ENCODE results near the gene PBX1.

The PBX1 gene

DNA sequence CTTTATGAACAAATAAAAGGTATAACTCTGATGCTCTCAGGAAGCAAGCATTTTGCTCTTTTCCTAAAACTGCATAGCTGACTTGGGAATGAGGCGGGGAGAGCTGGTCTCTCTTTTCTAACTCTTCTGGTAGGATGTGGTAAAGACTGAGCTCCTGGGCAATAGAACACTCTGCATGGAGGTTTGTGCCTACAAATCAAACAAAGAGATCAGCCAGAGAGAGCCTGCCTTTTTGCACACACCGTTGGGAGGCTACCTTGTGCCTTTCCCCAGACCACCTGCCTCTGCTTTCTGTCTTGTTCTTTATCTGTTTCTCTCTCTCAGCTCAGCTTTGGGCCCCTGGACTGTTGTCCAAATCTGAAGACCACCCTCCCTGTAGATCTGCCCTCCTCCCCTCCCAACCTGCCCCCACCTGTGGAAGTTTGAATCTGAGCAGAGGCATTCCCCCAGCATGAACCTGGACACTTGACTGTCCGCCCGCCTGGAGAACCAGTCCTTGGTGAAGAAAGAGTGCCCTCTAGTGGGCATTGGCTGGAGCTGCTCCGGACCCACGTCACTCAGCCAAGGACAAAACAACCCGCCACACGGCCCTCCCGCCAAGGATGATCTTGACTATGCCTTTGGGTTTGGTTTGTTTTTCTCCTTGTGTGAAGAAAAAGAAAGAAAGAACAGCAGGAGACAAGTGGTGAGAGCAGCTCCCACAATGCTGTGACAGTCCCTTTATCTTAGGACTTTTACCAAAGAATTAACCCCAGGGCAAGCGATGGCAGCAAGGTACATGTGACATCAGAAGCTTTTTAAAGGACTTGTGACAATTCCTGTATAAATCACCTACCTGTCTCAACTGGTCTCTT, 228.2 kb downstream of the PBX1 start:
- DNase-seq, result peak; percentile 41

DNA sequence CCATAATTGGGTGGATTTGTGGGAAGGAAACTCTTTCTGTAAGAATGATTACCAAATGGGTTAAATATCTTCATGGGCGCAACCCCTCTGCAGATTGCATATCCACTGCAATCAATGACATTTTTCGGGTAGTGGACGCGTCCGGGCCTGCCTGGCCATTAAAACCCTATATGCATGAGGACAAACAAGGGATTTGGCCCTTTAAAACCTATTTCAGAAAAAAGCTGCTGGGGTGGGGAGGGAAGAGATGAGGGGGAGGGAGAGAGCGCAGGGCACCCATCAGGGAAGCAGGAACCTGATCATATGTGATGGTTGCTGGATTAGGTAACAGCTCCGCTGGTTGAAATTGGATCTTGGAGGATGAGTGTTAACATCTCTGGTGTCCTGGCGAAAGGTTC, 228.8 kb downstream of the PBX1 start:
- DNase-seq, result no peak

DNA sequence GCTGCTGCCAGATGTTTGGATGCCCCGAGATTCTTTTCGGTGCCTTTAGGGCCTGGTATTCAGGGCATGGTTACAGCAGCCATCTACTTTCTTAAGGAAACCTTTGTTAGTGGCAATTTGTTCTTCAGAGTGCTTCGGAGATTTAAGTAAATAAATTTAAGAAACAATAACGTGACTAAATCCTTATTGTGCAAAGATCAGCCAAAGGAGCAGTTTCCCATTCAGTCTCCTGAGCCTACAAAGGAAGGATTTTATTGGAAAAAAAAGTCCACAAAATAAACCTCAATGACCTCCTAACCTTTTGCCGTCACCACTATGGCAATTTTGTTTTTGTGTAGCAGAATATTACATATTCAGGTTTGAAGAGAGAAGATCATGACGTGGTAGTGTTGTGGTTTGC, 231.1 kb downstream of the PBX1 start:
- DNase-seq, result no peak

DNA sequence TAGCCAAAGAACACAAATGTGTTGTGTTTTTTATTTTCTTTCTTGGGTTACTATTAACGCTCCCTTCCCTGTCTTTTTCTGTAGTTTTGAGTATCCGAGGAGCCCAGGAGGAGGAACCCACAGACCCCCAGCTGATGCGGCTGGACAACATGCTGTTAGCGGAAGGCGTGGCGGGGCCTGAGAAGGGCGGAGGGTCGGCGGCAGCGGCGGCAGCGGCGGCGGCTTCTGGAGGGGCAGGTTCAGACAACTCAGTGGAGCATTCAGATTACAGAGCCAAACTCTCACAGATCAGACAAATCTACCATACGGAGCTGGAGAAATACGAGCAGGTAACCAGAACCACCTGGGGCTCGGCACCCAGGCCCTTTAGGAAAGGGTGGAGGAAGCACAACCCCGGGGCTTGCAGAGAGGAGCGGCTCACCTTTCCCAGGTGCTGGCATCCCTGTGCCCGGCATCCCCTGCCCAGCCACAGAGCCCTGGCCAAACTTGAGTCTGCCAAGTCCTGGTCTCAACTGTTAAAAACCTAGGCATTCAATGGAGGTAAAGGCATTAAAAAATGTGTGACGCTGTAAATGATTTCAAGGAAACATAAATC, 233.5 kb downstream of the PBX1 start:
- no peak for DNase-seq

DNA sequence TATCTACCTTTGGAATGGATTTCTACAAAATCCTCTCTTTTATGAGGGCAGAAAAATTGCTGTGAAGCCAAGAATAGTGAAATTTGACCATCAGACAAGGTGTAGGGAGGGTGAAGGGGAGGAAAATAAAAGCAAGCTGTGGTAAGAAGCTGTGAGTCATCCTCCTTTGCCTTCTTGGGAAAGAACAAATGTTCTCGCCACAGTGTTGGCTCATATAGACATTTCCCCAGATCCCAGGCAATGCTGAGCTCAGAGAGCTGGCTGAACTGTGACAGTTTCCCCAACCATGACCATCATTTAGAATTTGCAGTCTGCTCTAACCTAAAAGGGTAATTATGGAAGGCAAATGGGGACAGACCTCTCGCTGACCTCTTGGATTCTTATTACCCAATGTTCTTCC, 235.4 kb downstream of the PBX1 start:
- DNase-seq, result peak; percentile 84

DNA sequence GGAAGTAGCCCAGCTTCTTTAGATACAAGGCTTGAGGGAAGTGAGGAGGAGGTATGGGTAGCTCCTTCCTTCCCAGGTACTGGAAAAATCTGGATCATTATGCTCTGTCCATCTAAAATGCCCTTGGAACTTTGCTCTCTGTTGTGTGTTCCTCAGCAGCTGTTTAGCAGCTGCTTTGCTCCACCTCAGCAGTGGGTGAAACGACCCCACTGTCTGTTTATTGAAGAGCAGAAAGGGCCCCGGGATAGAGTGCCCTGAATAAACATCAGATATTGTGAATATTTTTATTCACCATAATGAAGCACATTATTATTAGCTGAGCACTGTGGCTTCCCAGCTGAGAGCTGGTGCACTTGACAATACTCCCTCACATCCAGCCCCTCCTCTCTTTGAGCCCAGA, 237.9 kb downstream of the PBX1 start:
- DNase-seq, result no peak

DNA sequence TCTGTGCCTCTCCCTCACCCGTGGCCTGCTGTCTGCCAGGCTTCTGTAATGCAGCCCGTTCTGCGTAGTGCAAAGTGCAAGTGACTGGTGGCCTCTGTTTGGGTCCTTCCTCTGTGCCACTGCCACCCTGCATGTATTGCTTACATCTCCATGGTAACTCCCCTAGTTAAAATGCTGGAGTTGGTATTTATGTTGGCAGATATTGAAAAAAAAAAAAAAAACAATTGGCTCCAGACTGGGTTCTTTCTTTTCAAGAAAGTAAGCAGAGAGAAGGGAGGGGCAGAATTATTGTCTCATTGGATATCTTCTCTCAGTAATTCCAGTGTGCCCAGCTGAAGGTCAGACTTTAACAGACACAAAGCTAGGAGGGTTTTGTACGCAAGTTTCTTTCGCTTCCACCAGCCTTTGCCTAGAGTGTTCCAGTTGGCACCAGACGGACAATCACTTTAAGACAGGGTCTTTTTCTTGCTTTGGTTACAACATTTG, 242.3 kb downstream of the PBX1 start:
- DNase-seq, result no peak

DNA sequence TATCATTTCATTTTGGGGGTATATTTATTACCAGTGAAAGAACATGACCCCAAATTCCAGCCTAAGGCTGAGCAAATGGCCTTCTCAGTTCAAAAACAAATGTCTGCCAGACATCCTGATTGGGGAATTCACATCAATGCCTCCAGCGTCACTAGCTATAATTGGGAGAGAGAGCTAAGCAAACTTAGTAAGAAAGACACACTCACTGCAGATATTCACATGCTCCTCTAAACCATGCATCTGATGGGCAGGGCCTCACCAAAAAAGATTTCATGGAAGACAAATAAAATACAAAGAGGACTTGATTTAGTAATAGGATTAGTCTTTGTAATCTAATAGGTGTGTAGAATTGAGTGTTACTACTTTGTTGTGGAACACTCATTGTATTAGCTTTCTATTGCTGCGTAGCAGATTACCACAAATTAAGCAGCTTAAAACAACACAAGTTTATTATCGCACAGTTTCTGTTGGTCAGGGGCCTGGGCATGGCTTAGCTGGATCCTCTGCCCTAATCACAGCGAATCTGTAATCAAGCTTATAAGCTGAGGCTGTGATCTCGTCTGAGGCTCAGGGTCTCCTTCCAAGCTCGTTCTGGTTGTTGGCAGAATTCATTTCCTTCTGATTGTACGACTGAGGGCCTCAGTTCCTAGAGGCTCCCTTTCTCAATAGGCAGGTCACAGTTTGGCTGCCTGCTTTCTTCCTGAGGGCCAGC, 243.0 kb downstream of the PBX1 start:
- DNase-seq, result no peak

DNA sequence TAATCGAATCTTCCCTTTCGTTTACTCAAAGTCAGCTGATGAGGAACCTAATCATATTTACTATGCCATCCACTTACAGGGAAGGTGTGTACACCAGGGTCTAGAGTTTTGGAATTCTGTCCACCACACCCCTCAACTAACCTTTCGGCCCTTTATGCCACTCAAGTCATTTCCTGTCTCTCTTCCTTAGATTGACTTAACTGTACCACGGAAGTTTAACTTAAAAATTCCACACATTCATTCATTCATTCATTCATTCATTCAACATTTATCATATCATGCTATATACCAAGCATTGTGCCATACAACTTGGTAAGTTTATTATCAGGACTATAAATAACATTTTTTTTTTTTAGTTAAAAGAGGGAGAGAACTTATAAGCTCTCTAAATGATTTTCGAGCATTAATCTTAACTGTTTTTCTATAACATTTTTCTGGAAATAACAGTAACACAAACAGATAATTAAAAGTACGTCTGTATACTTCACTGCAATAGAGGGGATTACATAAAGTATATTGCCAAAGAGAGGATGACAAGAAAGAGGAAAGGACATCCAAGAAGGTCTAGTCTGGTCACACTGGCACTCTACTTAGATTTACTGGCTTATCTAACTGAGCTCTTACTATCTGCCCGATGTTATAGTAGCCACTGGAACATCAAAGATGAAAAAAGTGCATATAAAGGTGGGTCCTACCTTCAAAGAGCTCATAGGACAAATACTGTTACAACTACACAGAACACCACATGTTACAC, 243.7 kb downstream of the PBX1 start:
- DNase-seq, result no peak

DNA sequence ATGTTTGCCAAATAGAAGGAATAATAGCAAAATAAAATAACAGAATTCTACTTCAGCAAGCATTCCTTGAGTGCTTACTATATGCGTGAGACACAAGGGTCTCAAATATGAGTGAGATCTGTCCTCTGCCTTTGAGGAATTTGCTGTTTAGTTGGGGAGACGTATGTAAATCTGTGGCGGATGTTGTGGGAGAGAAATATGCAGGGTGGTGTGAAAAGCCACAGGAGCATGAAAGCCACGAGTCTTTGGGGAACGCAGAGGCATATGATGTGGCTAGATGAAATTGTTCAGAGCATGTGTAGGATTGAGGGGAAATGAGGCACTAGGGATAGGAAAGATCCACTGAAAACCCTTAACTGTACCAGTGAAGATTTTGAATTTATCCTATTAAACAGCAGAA, 244.4 kb downstream of the PBX1 start:
- peak; percentile 26 for DNase-seq

DNA sequence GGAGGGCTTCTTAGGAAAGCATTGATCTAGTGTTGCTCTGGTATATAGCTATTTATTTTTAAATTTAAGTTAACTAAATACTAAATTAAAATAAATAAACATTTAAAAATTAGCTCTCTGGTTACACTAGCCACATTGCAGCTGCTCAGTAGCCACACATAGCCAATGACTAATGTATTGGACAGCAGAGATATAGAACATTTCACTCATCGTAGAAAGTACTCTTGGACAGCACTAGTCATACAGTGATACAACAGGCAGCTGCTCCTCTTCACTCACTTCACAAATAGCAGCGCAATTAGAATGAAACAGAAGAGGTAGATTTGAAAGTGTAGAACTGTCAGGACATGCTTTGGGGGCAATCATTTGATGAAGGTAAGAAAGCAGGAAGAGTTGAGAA, 245.4 kb downstream of the PBX1 start:
- no peak for DNase-seq

DNA sequence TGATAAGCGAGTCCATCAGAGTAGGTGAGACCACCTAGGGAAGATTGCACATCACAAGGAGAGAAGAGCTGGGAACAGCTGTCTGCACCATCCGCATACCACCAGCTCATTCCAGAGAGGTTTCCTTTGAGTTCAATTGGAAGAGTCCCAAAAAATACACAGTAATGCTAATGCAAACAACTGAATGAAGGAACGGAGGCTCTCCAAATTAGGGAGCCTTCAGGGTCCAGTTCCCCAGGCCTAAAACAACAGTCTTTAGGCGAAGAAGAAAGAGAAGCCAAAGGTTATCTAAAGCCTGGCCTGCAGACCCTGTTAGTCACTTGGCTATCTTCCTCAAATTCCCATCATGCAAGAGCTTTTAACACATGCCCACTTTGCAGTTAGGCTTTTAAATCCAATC, 246.4 kb downstream of the PBX1 start:
- DNase-seq, result peak; percentile 14

DNA sequence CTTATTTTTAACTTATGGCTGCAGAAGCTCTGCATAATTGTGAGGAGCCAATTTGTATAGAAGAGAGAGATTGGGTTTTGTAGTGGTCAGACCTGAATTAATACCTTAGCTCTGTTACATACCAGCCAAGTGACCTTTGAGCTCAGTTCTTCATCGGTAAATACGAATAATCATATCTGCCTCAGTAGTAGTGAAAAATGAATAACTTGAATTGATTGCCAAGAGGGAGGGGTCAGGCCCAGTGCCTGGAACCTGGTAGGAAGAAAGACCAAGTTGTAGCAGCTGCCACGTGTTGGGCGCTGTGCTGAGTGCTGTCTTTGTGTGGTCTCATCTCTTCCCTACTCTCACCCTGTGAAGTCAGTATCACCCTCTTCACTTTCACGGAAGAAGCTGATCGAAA, 247.5 kb downstream of the PBX1 start:
- no peak for DNase-seq

DNA sequence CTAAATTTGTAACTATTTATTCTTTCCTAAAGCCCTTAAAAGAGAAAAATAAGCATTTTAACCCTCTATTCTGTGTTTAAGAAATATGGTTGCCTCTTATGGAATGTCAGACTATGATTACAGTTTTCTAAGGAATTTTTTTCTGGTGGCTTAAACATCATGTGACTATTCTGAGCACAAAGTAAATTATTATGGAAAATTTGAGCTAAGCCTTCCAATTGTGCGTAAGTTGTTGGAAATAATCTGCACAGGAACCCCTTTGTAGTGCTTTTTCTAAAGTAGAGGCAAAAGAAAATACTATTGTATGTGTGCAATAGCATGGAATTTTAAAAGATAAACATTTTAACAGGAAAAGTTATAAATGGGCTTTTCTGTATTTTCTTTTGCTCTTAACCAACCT, 254.8 kb downstream of the PBX1 start:
- DNase-seq, result no peak

DNA sequence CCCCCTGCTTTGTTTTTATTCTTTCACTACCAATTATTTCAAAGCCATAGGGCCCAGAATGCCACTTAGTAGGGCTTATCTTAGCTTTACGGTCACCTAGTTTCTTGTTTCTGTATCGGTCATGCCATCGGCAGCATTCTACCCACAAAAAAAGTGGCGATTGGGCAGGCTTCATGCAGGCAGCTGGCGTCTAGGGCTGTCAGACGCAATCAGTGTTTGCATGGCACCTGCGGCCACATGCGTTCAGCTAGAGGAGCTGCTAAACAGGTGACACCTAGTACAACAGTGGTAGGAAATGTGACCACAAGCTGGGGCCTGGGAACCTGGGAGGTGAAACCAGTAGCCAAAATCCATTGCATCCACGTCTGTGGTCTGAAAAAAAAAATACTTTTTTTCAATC, 262.7 kb downstream of the PBX1 start:
- DNase-seq, result no peak

DNA sequence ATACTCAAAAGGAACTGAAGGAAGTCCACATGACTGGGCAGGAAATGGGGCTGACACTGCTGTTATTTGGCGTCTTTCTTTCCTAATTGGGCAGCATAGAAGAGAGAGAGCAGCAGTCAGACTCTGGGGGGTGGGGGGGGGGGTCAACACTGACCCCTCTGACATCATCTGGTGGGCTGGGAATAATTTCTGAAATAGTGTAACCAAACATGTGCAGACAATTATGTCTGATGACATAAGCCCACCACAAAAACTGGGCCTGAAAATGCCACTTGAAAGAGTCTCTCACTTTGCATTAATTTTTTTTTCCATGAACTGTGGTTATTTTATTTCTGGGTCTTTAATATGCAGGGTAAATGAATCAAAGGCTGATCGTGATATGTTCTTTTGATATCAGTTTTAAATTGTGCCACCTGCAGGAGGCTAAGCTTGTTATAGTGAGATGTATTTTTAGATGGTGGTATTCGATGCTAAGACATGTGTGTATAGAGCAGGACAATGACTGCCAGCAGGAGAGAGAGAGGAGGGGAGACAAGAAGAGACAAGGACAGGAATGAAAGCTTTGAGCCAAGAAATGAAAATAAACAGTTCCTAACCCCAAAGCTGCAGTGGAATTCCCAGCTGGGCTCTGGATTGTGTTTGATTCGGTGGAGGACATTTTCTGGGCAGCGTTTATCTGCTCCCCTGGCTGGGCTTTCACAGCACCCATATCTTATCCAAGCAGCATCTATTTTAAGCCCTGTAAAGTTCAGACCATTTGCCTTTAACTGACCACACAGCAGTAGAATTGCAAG, 264.7 kb downstream of the PBX1 start:
- no peak for DNase-seq

DNA sequence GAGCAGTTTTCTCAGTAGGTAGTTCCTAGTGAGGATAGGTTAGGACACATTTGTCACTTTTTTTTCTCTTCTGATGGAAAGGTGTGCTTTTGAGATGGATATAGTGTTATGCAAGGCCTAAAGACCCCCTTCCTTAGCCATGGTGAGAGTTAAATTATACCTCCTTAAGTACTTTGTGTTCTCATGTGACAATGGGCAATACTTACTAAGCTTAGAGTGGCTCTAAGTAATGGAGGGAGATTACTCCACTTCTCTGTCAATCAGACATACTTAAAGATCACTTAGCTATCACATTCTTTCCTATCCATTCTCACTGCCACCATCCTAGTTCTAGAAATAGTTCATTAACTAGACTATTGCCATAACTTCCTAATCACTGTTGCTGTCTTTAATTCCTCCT, 265.6 kb downstream of the PBX1 start:
- no peak for DNase-seq

DNA sequence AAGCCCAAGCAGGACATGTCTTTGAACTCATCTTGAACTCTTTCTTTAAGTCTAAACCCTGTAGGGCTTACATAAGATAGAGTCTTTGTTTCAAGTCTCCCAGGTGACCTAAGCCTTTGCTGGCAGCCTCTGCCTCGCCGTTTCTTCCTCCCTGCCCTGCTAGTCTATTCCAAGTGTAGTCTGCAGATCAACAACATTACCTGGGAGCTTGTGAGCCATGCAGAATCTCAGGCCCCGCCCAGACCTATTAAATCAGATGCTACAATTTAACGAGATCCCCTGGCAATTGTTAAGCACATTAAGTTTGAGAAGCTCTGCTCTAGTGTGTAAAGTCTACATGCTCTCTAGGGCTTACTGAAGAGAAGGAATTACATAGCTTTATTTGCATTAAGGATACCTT, 271.6 kb downstream of the PBX1 start:
- DNase-seq, result no peak

DNA sequence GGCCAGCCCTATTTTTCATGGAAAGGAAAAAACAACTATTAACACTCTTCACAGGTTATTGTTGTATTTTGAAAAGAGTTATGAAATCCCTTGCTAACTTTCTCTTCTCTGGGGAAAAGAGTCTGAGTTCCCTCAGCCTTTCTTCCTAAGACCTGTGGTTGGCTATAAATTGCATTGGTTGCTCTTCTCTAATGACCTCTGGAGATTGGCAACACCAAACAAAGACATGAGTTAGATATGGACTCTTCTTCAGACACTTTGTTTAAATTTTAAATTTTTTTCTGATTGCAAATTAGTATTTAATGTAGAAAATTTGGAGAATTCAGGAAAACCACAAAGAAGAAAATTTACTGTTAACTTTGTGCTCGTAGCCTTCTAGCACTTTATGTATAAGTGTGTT, 275.7 kb downstream of the PBX1 start:
- no peak for DNase-seq

DNA sequence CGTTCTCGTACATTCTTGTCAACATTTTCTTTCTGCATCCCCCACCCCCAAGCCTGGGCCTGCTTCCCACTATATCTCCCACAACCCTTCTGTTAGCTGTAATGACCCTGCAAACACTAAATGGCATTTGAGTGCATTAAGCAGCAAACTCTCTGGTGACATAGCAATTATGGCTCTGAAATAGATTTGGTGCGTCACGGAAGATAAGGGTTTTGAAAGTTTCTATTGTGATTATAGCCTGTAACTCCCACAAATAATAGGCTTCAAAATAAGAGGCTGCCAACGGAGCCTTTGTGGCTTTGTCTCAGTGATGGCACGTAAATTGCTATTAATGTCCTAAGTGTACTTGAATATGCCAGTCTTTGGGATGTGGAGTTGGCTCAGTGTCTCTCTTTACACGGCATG, 277.6 kb downstream of the PBX1 start:
- no peak for DNase-seq

DNA sequence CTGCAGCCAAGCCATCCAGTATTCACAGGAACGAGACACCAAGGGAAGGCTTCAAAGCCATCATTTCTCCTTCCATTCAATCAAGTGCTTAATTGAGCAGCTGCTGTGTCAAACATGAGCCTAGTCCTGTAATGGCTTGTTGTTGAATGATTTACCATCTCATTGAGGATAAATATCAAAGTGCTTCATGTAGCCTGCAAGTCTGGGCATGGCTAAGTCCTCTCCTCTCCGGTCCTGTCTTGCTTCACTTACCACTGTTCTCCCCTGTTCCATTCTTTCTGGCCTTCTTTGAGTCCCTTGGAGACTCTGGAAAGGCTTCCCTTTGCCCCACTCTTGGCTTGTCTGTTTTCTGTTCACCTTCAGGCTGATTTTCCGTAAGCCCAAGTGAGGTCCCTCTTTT, 279.8 kb downstream of the PBX1 start:
- no peak for DNase-seq

DNA sequence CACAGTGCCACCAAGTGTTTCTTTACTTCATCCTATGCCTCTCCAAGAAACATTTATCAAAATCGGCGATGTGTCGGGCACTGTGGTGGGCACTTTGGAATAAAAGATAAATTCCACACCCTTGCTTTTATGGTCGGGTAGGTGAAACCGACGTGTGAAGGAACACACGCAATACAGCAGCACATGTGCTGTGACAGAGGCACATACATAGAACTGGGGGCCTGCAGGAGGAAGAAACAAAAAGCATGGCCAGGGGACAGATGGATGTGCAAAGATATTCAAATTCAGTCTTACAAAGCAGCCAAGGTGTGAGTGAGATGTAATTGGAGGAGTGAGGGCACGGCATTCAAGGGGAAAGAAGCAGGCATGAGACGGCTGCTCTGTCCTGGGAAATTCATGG, 282.0 kb downstream of the PBX1 start:
- no peak for DNase-seq
